CD4-positive, alpha-beta T cell treated with Interleukin-1 beta for 1 hour (primary cell): ENCODE data around the gene IFITM10.
"Not testable (repeated sequence)": the region's sequence is repeated elsewhere in the genome, so short reads cannot be mapped to it uniquely, and the experiment has no call there.

Experiments used
- DNase-seq, 2 donors: peaks; one replicate each; pipeline ENCODE4 v3.0.0-alpha.2; 2020 to 2022

Gene IFITM10

DNA sequence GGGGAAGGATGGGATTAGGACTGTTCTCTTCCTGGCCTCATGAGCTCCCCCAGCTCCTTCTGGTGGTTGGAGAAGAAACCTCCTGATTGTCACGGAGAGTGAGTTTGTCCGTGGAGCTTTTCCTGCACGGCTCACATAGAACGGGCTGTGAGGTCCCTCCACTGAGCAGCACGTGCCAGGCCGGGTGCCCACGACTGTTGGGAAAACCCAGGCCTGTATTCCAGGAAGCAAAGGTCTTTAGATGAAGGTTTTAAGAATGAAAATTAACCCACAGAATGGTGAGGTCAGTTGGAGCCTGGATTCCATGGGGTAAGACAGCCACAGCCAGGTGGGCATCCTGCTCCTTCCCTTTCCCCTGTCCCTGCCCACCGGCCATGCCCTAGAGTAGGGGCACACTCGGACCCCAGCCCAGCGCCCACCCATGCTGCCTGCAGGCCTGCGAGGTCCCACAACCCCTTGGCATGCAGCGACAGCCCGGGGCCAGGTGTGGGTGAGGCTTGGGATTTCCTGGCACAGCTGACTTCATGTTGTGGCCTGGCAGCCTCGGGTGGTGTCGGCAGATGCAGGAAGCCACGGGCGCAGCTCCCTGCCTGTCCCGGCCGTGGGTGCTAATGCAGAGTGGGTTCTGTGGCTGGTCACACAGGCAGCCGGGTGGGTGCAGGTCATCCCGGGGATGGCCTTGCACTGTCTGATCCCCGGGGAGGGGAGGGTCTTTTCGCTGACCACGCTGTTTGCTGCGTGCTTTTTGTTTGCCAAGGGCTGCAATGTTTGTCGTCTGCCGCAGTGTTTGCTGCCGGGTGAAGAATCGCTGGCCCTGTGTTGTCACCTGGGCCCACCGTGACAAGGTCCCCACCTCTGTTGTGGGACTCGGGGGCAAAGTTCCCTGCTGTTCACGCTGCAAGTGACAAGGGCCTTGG lies 60.9 kb downstream of the IFITM10 start:
- not testable (repeated sequence) for DNase-seq

GRCh38 chr11:1688336-1688947 lies 62.0 kb downstream of the IFITM10 start:
- not testable (repeated sequence) for DNase-seq

- DNase-seq, result not testable (repeated sequence)
Observed at GRCh38 chr11:1686220-1686619, 64.2 kb downstream of the IFITM10 start.

- not testable (repeated sequence) for DNase-seq
Observed at GRCh38 chr11:1684886-1685874, 65.2 kb downstream of the IFITM10 start.

DNA sequence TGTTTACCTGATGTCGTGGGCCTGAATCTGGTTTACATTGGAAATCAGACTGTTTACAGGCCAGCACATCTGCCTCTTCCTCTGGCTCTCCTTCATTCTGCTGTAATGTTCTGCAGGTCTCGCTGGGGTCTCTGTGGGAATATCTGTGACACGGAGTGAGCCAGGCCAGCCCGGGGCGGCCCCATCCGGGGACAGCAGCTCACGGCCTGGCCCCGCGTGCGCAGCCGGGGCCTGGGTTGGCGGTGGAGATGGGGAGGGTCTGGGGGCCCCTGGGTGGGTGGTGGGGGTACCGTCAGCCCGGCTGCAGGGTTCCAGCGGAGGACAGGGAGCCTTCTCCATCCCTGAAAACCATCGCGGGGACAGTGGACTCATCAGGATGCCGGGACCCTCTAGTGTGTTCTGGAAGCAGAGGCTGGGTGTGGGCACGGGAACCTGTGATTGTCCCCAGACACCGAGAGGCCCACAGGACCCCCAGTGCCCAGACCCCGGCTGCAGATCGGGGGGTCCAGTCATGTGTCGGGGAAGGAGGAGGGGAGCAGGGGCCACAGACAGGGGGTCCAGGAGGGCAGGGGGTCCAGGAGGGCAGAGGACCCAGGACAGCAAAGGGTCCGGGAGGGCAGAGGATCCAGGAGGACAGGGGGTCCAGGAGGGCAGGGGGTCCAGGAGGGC lies 66.4 kb downstream of the IFITM10 start:
- DNase-seq, result not testable (repeated sequence)

DNA sequence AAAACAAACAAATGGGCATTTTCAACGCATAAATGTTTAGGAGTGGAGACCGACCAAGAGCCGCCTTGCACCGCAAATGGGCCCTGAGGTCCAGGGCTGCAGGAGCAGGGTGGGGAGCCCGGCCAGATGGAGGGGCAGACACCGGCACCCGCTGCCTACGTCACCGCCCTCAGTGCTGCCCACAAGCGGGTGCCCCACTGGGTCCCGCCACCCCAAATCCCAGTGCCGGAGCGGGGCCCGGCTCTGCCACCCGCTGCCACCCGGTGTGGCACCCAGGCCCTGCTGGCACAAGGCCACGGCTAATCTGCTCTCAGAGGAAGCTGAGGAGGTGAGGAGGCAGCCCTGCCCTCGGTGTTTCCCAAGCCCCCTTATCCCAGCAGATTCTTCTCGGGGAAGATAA lies 67.2 kb downstream of the IFITM10 start:
- not testable (repeated sequence) for DNase-seq
